GM19455 (cell line): ENCODE results near the gene NR2E3.
"Not testable (repeated sequence)": the region's sequence is repeated elsewhere in the genome, so short reads cannot be mapped to it uniquely, and the experiment has no call there.

Source experiments
- ATAC-seq: cut with Tn5 transposase; IDR thresholded peaks from one replicate; pipeline ENCODE4 v1.9.1; 2021; ENCODE audit not compliant: unreplicated experiment

Gene NR2E3

DNA sequence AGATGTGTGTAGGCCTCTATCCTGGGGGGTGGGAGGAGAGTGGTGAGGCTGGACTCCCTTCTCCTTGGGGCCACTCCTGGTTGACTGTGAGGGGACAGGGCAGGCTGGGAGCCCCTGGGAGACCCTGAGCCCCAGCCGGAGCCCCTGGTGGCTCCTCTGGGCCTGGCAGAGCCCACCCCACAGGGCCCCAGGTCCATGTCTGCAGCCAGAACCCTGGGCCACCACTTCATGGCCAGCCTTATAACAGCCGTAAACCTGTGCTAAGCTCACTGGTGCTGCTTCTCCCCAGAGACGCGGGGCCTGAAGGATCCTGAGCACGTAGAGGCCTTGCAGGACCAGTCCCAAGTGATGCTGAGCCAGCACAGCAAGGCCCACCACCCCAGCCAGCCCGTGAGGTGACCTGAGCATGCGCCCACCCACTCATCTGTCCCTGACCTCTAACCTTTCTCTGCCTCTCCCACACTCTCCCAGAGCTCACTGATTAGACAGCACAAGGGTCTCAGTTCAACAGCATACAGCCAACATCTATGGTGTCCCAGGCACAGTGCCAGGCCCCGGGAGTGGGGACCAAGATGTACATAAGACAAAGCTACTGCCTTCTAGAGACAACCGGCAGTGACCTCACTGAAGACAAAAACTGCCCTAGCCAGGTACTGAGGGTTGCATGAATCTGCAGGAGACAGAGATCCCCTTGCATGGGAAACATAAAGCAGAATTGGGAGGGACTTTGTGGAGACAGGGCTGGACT is 3.5 kb downstream of the NR2E3 start:
- ATAC-seq = no peak

DNA sequence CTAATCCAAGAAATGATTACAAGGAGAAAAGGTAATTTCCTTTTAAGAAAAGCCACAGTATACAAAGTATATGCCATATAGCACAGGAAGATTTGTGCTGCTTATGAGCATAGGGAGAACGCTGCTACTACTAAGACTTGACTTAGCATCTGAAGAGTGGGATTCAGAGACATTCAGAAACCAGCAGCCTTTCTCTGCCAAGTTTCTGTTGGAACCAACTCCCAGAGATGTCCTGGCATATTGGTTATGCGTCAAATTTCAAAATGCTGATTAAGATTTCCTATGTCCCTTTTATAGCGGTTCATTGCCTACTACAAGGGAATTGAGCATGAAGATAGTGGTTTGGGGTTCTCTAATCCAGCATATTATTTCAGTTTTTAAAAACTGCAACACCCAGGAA is 4.9 kb downstream of the NR2E3 start:
- ATAC-seq = no peak

DNA sequence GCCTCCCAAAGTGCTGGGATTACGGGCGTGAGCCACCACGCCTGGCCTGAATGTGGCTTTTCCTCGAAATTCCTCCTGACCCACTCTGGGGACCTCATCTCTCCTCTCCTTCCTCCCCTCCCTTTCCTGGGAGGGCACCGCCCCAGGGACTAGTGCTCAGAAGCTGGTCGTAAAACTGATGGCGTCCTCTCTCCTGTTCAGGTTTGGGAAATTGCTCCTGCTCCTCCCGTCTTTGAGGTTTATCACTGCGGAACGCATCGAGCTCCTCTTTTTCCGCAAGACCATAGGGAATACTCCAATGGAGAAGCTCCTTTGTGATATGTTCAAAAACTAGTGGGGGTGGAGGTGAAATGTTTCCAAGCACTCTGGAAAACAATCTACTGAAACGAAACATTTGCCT is 7.0 kb downstream of the NR2E3 start:
- ATAC-seq = no peak

DNA sequence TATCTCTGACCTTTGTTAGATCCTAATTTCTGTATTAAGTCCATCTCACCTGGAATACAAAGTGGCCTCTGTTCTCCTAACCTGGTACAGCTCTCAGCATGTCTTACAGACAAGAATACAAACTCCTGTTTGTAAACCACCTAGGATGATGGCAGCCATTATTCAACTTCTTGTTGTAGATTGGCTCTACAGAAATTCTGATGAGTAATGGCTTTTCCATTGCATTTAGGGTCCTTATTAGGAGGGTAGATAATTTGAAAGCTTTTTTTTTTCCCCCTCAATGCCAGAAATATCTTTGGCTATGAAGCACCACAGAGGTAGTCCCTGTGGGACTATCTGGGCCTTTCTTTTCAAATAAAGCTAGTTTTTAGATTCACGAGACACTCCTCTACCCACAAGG is 9.8 kb downstream of the NR2E3 start:
- ATAC-seq = no peak

DNA sequence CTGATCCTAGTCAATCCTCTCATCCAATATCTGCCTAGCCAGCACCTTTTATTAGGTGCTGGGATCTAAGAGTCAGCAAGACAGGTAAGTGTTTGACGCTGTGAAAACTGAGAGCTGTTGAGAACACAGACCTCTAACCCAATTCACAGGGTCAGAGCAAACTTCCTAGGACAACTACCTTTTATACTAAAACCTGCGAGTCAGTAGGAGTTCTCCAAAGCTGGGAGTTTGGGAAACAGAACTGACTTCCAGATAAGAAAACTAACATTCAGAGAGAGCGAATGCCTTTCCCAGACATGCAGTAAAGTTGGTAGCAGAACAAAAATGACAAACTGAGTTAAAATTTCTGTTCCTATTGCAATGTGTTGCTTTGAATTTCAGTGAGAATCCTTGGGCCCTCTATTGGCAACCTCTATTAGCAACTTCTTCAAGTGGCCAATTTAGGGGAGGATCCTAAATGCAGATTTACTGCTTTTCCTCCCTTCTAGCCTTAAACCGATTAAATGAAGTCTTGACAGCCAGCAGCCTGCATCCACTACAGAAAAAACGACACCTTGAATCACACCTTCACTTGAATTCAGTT is 11.3 kb downstream of the NR2E3 start:
- ATAC-seq = no peak

DNA sequence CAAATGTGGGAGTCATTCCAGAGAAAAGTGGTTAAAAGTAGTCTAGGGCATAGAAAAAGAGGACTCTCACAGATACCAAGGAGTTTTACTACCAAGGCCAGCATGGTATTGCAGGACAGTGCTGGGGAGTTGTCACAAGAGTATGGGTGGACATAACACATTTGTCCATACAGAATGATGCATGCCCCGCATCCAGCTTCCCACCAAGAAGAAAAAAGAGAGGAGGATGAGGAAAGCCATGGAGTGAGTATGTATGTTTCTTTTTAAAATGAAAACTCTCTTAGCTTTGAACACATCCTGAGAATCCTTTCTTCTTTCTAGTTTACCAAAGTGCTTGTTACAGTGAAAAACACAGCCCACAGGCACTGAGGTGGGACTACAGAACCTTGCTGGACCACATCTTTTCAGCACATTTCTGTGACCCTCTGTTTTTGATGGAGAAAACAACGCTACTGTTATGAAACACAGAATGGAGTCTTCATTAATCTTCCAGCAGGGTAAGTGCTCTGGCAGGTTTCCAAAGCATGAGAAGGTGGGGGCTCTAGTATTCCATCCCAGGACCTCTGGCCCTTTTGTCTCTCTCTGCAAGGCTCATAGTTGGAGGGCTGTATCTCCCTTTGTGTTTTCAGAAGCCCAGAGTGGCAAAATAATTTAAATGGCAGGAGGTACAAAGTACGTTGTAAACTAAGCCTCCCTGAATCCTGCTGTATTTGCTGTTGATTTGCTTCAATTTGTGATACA is 12.7 kb downstream of the NR2E3 start:
- no peak for ATAC-seq

DNA sequence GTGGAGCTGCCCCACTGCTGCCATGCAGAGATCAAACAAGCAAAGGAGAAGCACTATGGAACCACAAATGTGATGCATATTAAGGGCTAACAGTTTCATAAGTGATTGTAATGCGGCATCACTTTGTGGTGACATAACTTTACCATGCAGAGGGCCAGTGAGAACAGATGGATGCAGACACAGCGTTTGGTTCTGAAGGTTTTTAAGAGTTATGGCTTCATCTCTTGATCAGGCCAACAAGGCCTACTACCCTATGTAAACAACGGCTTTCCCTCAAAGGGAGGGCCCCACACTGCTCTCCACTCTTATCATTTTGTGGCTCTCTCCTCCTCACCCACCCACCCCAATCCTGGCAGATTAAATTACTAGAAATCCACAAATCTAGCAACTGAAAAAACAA is 13.4 kb downstream of the NR2E3 start:
- no peak for ATAC-seq

DNA sequence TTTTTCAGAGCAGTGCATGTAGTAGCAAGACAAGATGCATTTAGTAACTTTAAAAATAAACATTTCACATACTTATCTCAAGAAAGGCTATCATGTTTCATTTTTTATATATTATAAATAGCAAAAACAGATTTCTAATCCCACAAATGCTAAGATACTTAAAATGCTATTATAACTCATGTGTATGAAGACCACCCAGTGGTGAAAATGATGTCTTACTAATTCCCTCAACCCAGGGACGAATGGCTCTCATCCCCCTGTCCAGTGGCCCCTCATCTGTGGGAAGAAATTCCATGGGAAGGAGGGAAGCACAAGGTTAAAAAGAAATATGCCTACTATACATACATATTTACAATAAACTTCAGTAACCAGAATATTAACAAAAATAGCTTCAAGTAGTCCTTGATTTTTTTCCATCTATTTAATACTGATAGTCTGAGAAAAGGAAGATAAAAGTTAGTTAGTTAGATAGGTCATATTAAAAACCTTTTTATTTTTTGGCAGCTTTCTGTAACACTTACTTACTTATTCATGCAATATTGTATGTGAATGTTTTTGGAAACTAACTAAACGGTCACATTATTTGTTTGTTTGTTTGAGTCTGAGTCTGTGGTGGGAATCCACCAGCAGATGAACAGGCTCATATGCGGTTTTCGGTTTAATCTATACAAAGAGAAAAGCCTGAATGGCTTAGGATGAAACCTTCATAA is 14.8 kb downstream of the NR2E3 start:
- ATAC-seq = no peak

DNA sequence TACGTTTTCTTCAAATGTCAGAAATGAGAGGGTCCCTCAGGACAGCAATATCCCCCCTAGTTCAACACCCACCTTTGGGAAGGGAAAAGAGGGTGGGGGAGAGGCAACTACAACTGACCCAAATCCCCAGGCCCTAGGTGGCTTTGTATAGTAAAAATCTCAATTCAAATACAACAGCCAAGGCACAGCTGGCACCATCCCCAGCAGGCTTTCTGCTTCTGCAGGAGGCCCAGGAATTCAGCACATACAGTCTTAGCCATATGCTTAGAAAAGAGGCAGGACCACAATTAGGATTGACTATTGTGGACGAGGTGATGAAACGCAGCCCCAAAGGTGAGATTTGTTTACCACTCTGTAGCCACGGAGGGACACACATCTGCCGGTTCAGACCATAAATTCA is 15.8 kb downstream of the NR2E3 start:
- no peak for ATAC-seq

DNA sequence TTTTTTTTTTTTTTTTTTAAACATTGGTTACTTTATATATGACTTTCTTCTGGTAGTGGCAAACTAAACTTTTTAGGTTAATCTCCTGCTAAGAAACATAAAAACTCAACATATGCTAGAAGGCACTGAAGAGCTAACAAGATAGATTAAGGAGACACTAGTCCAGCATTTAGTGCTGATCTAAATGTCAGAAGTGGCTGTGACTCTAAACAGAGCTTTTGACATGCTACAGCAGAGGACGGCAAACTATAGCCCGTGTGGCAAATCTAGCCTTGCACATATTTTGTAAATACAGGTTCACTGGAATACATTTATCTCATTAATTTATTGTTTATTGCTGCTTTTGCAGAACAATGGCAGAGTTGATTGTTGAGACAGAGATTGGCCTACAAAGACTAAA is 20.6 kb downstream of the NR2E3 start:
- no peak for ATAC-seq

DNA sequence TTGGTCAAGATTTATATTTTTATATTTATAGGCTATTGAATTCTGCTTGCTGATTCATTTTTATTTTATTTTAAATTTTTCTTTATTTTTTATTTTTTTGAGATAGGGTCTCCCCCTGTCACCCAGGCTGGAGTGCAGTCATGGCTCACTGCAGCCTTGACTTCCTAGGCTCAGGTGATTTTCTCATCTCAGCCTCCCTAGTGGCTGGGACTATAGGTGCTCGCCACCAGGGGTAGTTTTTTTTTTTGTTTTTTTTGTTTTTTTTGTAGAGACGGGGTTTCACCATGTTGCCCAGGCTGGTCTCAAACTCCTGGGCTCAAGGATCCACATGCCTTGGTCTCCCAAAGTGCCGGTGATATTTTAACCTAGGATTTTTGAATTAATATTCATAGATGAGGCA is 31.2 kb downstream of the NR2E3 start:
- ATAC-seq = no peak

DNA sequence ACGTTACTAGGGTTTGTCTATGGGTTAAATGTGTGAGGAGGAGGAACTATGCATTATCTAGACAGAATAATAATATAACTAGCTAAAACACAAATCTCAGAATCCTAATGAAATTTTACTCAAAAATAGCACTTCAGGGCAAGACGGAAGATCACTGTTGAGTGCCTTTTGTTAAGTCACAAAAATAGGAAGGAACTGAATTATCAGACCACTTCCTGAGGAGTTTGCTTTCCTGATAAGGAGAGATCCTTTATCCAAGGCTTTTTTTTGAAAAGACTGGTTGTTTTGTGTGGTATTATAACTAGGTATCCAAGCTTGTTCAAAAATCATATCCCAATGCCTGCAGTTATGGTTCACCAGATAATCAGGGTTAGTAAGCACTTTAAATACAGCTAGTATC is 34.6 kb downstream of the NR2E3 start:
- ATAC-seq = no peak

DNA sequence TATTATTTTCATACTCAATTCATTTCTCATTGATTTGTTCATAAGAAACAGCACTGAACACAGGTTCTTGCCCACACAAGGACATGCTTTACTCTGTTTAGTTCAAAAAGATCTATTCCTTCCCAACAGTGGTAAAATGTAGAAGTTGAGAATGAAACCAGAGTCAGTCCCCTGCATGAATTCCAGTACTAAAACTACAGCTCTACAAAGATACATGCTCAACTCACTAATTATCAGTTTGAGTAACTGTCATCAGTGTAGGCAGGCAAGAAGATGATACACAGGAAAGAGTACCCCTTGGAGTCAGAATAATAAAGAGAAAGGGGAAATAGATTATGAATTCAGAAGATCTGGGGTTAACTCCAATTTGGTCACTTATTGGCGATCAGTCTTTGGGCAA is 43.2 kb downstream of the NR2E3 start:
- no peak for ATAC-seq

DNA sequence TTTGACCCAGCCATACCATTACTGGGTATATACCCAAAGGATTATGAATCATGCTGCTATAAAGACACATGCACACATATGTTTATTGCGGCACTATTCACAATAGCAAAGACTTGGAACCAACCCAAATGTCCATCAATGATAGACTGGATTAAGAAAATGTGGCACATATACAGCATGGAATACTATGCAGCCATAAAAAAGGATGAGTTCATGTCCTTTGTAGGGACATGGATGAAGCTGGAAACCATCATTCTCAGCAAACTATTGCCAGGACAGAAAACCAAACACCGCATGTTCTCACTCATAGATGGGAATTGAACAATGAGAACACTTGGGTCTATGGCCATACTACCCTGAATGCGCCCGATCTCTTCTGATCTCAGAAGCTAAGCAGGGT is 47.9 kb downstream of the NR2E3 start:
- ATAC-seq = not testable (repeated sequence)
